ENCODE results near the gene JARID2.

JARID2 gene

DNA sequence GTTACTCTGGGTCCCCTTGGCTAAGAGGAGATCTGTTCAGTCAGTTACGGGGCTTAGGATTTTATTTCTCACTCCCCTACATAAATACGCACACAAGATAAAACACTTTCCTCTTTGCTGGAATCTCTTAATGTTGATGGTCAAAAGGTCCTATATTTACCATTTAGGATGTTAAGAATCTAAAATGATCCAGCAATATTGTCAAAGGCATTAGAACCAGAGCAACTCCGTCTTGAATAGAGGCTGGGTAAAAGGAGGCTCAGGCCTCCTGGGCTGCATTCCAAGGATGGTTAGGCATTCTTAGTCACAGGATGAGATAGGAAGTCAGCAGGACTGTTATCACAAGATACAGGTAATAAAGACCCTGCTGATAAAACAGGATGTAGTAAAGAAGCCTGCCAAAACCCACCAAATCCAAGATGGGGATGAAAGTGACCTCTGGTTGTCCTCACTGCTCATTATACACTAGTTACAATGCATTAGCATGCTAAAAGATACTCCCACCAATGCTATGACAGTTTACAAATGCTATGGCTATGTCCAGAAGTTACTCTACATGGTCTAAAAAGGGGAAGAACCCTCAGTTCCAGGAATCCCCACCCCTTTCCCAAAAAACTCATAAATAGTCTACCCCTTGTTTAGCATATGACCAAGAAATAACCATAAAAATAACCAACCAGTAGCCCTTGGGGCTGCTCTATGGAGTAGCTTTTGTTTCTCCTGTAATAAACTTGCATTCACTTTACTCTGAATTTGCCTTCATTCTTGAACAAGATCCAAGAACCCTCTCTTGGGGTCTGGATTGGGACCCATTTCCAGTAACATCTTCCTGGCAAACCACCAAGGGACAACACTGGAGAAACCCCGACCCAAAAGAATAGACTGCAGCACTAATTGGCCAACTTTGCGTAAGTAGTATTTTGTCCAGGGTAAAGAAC, 309.5 kb downstream of the JARID2 start:
- no peak for DNase-seq

DNA sequence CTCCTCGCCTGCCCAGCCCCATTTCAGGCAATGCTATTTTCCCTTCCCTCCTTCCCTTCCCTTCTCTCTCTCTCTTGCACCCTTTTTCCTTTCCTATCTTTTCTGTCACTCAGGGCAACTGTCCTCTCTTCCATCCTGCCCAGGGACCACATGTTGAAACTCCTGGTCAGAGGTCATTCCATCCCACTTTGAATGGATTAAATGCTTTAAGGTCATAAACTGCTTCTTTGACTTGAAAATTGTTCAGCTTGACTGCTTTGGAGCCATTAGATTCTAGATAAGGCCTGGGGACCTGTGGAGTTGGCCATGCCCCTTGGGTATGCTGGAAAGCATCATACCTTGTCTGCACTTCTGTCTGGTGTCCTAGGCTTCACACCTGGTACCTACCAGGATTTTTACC, 310.8 kb downstream of the JARID2 start:
- no peak for DNase-seq

DNA sequence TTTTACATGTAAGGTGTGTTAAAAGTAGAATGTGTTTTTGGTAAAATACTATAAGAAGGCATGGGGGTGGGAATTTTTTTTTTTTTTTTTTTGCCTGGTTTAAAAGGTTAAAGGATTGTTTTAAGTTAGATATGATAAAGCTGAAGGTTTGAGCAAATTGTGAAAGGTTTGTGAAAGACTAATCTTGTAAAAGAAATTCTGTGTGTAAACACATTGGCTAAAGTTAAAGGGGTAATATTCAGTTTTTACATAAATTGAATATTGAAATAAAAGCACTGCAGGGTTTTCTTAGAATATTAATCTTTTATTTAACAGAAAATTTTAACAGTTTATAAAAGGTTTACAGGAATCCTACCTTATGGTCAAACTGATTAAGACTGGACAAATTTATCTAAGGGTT, 311.3 kb downstream of the JARID2 start:
- no peak for DNase-seq

DNA sequence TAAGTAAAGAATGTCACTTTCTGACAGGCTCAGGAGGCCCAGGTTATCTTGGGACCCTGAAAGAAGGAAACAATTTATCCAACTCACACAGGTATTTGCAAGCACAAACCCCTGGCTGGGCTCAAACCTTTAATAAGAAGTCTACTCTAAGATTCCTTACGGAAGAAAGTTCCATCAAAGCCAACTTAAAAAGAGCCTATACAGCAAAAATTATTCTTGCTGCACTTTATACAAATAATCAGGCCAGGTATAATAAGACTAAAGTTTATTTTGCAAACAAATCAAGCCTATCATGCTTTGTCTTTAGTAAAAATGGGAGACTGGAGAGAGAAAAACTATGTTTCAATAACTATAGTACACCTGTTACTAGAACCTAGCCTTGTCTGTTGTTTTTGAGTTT, 314.8 kb downstream of the JARID2 start:
- no peak for DNase-seq

DNA sequence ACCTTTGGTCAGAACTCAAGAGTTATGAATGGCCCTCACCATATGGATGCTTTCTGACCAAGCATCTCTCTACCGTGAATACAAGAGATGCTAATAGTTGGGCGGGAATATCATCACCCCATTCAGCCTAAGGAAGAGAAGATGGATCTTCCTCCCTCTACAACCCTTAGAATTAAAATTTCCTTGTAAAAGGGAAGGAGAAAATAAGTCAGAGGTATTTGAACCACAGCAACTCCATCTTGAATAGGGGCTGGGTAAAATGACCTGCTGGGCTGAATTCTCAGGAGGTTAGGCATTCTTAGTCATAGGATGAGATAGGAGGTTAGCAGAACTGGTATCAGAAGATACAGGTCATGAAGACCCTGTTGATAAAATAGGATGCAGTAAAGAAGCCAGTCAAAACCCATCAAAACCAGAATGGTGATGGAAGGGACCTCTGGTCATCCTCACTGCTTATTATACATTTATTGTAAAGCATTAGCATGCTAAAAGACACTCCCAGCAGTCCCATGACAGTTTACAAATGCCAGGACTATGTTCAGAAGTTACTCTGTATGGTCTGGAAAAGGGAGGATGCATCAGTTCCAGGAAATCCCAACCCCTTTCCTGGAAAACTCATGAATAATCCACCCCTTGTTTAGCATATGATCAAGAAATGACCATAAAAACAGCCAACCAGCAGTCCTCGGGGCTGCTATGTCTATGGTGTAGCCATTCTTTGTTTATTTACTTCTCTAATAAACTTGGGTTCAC, 315.8 kb downstream of the JARID2 start:
- DNase-seq = no peak

DNA sequence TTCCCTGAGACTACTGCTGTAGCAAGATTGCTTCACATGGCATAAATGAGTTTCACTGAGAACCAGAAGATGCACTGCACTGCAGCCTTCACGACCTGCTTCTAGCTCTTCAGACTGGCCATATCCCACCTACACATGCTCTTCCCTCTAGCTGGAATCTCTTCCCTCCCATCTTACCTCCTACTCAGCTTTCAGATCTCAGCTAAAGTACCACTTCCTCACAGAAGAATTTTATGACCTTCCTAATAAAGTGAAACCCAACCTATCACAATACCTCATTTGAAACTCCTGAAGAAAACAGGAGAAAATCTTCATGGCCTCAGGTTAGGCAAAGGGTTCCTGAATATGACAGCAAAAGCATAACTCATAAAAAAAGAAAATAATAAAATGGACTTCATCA, 317.1 kb downstream of the JARID2 start:
- DNase-seq = no peak

DNA sequence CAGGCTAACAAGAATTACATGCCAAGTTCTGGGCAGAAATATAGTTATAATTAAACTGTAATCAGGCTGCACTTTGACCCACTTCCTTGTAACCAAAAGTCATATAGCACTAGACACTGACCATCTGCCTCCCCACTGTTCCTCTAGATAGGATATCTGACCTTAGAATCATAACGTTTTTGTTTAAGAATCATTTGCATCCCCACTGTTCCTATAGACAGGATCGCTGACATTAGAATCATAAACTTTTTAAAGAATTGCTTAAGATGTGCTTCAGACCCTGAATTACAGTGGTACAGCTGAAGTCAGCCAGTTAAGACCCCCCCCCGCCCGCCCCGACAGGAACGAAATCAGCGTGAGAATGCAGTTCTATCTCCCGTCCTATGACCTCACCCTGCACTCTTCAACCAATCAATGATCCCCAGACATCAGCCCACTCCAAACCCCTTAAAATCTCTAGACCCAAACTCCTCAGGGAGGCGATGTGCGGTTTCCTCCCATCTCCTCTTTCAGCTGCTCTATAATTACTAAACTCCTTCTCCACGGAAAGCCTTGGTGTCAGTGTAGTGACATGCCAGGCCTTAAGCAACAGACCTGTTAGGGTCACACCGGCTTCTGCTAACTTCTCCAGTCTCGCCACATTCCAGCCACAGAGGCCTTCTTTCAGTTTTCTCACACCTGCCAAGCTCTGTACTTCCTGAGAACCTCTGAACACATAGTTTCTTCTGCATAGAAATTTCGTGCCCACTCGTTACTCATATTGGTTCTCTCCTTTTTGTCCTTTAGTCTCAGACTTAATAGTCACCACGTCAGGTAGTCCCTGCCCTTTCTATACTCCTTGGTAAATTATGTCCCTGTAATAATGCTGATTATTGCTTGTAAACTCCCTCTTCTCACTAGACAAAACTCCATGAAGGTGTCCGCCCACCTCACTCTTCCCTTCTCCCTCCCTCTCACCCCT, 323.4 kb downstream of the JARID2 start:
- DNase-seq = no peak

DNA sequence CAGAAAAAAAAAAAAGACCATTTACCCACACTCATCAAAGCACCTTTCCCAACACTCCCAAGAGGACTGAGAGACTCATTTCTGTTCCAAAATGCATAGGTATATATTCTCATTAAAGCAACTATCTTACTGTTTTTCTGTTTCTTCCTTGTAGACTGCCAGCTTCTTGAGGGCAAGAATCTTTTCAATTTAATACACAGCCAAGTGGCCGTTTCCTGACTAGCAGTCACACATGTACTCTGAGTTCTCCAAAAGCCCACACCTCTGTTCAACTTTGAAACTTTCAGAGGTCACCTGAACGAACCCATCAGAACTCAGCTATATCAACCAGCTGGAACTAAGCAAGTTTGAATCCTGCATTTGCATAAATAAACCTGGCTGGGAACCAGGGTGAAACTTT, 324.3 kb downstream of the JARID2 start:
- DNase-seq = no peak

Measured in cortex of kidney (tissue), 1 donor.